ENCODE data around the gene PCCA.
"Not testable (repeated sequence)": the region's sequence is repeated elsewhere in the genome, so short reads cannot be mapped to it uniquely, and the experiment has no call there.

PCCA gene

GRCh38 chr13:100141461-100141961 lies 52.6 kb downstream of the PCCA start:
- DNase-seq = not testable (repeated sequence)

GRCh38 chr13:100146534-100146933 lies 57.6 kb downstream of the PCCA start:
- no peak for DNase-seq

- no peak for DNase-seq
Observed at GRCh38 chr13:100147825-100148224, 58.9 kb downstream of the PCCA start.

GRCh38 chr13:100148422-100148821 lies 59.5 kb downstream of the PCCA start:
- no peak for DNase-seq

- no peak for DNase-seq
Observed at GRCh38 chr13:100149389-100149788, 60.5 kb downstream of the PCCA start.

- DNase-seq = not testable (repeated sequence)
Observed at GRCh38 chr13:100150711-100151110, 61.8 kb downstream of the PCCA start.

- no peak for DNase-seq
Observed at GRCh38 chr13:100154842-100155416, 66.0 kb downstream of the PCCA start.

- DNase-seq = no peak
Observed at GRCh38 chr13:100156788-100157187, 67.9 kb downstream of the PCCA start.

- DNase-seq = no peak
Observed at GRCh38 chr13:100158569-100158968, 69.7 kb downstream of the PCCA start.

- DNase-seq = no peak
Observed at GRCh38 chr13:100159584-100159983, 70.7 kb downstream of the PCCA start.

GRCh38 chr13:100160450-100160849 lies 71.6 kb downstream of the PCCA start:
- DNase-seq = no peak

GRCh38 chr13:100163375-100163774 lies 74.5 kb downstream of the PCCA start:
- DNase-seq = no peak

GRCh38 chr13:100173203-100173602 lies 84.3 kb downstream of the PCCA start:
- no peak for DNase-seq

GRCh38 chr13:100174455-100174854 lies 85.6 kb downstream of the PCCA start:
- DNase-seq = not testable (repeated sequence)

- DNase-seq = no peak
Observed at GRCh38 chr13:100175078-100175802, 86.3 kb downstream of the PCCA start.

- DNase-seq = no peak
Observed at GRCh38 chr13:100175803-100176182, 86.9 kb downstream of the PCCA start.

GRCh38 chr13:100176801-100177400 lies 88.0 kb downstream of the PCCA start:
- no peak for DNase-seq

- DNase-seq = no peak
Observed at GRCh38 chr13:100178309-100178708, 89.4 kb downstream of the PCCA start.

GRCh38 chr13:100179276-100179675 lies 90.4 kb downstream of the PCCA start:
- no peak for DNase-seq

- DNase-seq = no peak
Observed at GRCh38 chr13:100182900-100183490, 94.1 kb downstream of the PCCA start.

- DNase-seq = no peak
Observed at GRCh38 chr13:100184095-100184494, 95.2 kb downstream of the PCCA start.

- DNase-seq = no peak
Observed at GRCh38 chr13:100195568-100195967, 106.7 kb downstream of the PCCA start.

- DNase-seq = no peak
Observed at GRCh38 chr13:100196375-100196774, 107.5 kb downstream of the PCCA start.

- no peak for DNase-seq
Observed at GRCh38 chr13:100197116-100197515, 108.2 kb downstream of the PCCA start.
